Activated naive CD8-positive, alpha-beta T cell treated with anti-CD3 and anti-CD28 coated beads for 36 hours (primary cell): ENCODE data around the gene HECTD2. TPM values are rescaled to one million over a fixed set of nuclear protein-coding genes. Genes with fewer than 3 reads are reported as not detected.
"Not testable (repeated sequence)": the region's sequence is repeated elsewhere in the genome, so short reads cannot be mapped to it uniquely, and the experiment has no call there.

Experiments
- DNase-seq: peaks from one replicate; pipeline ENCODE4 v3.0.0; 2021
- H3K27ac Mint-ChIP-seq: one replicate; pipeline ENCODE4 v1.8.0; 2022; ENCODE audit warnings: mild to moderate bottlenecking, moderate library complexity, mixed read lengths
- H3K27me3 Mint-ChIP-seq: one replicate; pipeline ENCODE4 v1.8.0; 2022; ENCODE audit warnings: mild to moderate bottlenecking, mixed read lengths
- H3K36me3 Mint-ChIP-seq: one replicate; pipeline ENCODE4 v1.8.0; 2021; ENCODE audit warnings: mild to moderate bottlenecking, mixed read lengths
- H3K4me1 Mint-ChIP-seq: one replicate; pipeline ENCODE4 v1.8.0; 2021; ENCODE audit warnings: mixed read lengths
- H3K4me3 Mint-ChIP-seq: one replicate; pipeline ENCODE4 v1.8.0; 2022; ENCODE audit warnings: mild to moderate bottlenecking, moderate library complexity, mixed read lengths
- H3K9me3 Mint-ChIP-seq: one replicate; pipeline ENCODE4 v1.8.0; 2022; ENCODE audit warnings: mixed read lengths
- total RNA-seq, 2 experiments: library from RNA; stranded (reverse); gene quantifications; one replicate each; pipeline ENCODE4 v1.2.3, GENCODE V29; 2021

HECTD2 gene
- total RNA-seq, 2 experiments from 2014 or later: 2.6 to 2.9 TPM

- Mint-ChIP-seq H3K27ac (no peak overlapping the region), H3K4me3 (no peak overlapping the region), H3K36me3 (no peaks in the 10 kb centered on the region), H3K9me3 (no peaks in the 10 kb centered on the region), H3K27me3 (peaks cover 17% of the 10 kb centered on the region), H3K4me1 (no peaks in the 10 kb centered on the region)
- no peak for DNase-seq
Measured at GRCh38 chr10:91528768-91529167, 118.6 kb downstream of the HECTD2 start.

GRCh38 chr10:91534789-91535188 is 124.6 kb downstream of the HECTD2 start:
- not testable (repeated sequence) for H3K4me1 Mint-ChIP-seq, H3K4me3 Mint-ChIP-seq, H3K9me3 Mint-ChIP-seq, H3K27ac Mint-ChIP-seq, DNase-seq, H3K36me3 Mint-ChIP-seq
- peaks cover 13% of the 10 kb centered on the region for H3K27me3 Mint-ChIP-seq

DNA sequence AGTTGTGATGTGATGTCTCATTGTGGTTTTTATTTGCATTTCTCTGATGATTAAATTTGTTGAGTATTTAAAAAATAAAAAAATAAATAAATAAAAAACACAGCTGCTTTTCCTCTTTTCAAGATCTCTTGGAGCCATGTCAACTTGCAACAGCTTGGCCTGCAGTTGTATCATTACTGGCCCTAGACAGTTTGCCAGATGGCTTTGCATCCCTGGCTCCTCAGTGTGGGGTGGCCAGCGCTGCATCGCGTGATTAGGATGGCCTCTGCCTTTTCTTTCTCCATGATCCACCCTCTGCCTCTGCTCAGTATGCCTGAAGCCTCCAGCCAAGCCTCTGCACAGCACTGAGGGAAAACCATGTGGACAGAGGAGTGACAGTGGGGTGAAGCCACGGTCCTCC is 126.0 kb downstream of the HECTD2 start:
- Mint-ChIP-seq H3K27ac (no peak overlapping the region), H3K27me3 (peaks cover 13% of the 10 kb centered on the region), H3K4me1 (no peaks in the 10 kb centered on the region), H3K9me3 (peaks cover 5% of the 10 kb centered on the region), H3K36me3 (no peaks in the 10 kb centered on the region), H3K4me3 (no peak overlapping the region)
- no peak for DNase-seq

DNA sequence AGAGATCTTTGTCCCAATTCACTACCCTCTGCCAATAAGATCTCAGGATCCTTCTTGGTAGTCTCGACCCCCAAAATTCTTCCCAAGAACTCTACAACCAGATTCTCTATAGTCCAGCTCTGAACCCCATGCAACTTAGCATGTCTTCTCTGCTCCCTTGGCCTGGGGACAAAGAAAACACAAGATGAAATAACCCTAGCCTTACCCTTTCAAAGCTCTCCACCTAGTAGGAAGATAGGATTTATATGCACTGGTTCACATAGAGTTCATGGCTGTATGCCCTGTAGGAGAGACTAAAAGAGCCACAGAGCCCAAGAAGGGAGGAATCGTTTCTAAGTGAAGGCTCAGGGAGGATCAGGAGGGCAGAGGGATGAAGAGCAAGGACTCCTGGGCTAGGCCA is 126.6 kb downstream of the HECTD2 start:
- peaks cover 6% of the 10 kb centered on the region for H3K27me3 Mint-ChIP-seq
- H3K27ac Mint-ChIP-seq: no peak overlapping the region
- no peak overlapping the region for H3K4me3 Mint-ChIP-seq
- no peaks in the 10 kb centered on the region for H3K36me3 Mint-ChIP-seq
- DNase-seq: no peak
- H3K4me1 Mint-ChIP-seq: no peaks in the 10 kb centered on the region
- peaks cover 5% of the 10 kb centered on the region for H3K9me3 Mint-ChIP-seq

GRCh38 chr10:91537614-91538383 is 127.7 kb downstream of the HECTD2 start:
- Mint-ChIP-seq H3K36me3 (no peaks in the 10 kb centered on the region), H3K4me3 (no peak overlapping the region), H3K9me3 (peaks cover 5% of the 10 kb centered on the region), H3K27ac (no peak overlapping the region), H3K27me3 (no peaks in the 10 kb centered on the region), H3K4me1 (no peaks in the 10 kb centered on the region)
- no peak for DNase-seq

GRCh38 chr10:91539930-91540329 is 129.8 kb downstream of the HECTD2 start:
- Mint-ChIP-seq H3K4me1 (no peaks in the 10 kb centered on the region), H3K36me3 (no peaks in the 10 kb centered on the region), H3K9me3 (peaks cover 1% of the 10 kb centered on the region), H3K27me3 (peaks cover 6% of the 10 kb centered on the region), H3K4me3 (no peak overlapping the region), H3K27ac (no peak overlapping the region)
- no peak for DNase-seq

GRCh38 chr10:91540733-91541132 is 130.6 kb downstream of the HECTD2 start:
- Mint-ChIP-seq H3K4me1 (no peaks in the 10 kb centered on the region), H3K27ac (no peak overlapping the region), H3K4me3 (no peak overlapping the region), H3K36me3 (no peaks in the 10 kb centered on the region), H3K27me3 (peaks cover 6% of the 10 kb centered on the region), H3K9me3 (peaks cover 1% of the 10 kb centered on the region)
- DNase-seq: no peak

- Mint-ChIP-seq H3K4me3 (no peak overlapping the region), H3K9me3 (peaks cover 1% of the 10 kb centered on the region), H3K27me3 (peaks cover 6% of the 10 kb centered on the region), H3K36me3 (no peaks in the 10 kb centered on the region), H3K4me1 (no peaks in the 10 kb centered on the region), H3K27ac (no peak overlapping the region)
- no peak for DNase-seq
Measured at GRCh38 chr10:91541481-91541880, 131.3 kb downstream of the HECTD2 start.

DNA sequence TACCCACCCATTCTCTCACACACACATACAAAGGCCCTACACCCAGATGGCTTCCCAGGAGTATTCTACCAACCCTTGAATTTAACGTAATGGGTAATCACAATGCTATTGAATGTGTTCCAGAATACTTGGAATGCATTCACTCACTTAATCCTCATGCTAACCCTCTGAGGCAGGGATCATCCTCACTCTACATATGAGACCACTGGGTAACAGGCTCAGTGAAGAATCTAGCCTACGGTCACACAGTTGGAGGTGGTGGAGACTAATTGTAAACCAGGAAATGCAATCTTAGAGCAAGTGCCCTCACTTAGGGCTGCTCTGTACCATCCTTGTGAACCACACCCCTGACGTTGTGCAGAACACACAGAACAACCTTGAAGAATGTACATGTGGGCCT is 135.2 kb downstream of the HECTD2 start:
- H3K27me3 Mint-ChIP-seq: peaks cover 6% of the 10 kb centered on the region
- H3K4me3 Mint-ChIP-seq: no peak overlapping the region
- H3K36me3 Mint-ChIP-seq: no peaks in the 10 kb centered on the region
- no peak overlapping the region for H3K27ac Mint-ChIP-seq
- DNase-seq: no peak
- H3K9me3 Mint-ChIP-seq: no peaks in the 10 kb centered on the region
- no peaks in the 10 kb centered on the region for H3K4me1 Mint-ChIP-seq

GRCh38 chr10:91545838-91546237 is 135.7 kb downstream of the HECTD2 start:
- Mint-ChIP-seq H3K4me1 (no peaks in the 10 kb centered on the region), H3K9me3 (no peaks in the 10 kb centered on the region), H3K4me3 (no peak overlapping the region), H3K36me3 (no peaks in the 10 kb centered on the region), H3K27ac (no peak overlapping the region), H3K27me3 (peaks cover 6% of the 10 kb centered on the region)
- no peak for DNase-seq

DNA sequence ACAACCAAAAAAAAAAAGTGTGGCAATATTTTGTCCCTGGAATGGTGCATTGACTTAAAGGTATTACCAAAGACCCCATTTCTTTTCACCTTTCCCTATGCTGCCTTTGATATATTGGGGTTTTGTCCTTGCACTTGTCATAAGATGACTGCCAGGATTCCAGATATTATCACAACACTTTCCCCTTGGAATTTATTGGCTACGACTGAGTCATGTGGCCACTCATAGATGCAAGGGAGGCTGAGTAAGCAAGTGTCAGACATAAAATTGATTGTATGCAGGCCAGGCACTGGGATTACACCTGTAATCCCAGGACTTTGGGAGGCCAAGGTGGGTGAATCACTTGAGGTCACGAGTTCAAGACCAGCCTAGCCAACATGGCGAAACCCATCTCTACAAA is 139.1 kb downstream of the HECTD2 start:
- H3K4me3 Mint-ChIP-seq: no peak overlapping the region
- no peak overlapping the region for H3K27ac Mint-ChIP-seq
- H3K36me3 Mint-ChIP-seq: no peaks in the 10 kb centered on the region
- no peaks in the 10 kb centered on the region for H3K9me3 Mint-ChIP-seq
- no peaks in the 10 kb centered on the region for H3K4me1 Mint-ChIP-seq
- DNase-seq: no peak
- H3K27me3 Mint-ChIP-seq: peaks cover 5% of the 10 kb centered on the region

- no peak for DNase-seq
- no peaks in the 10 kb centered on the region for H3K9me3 Mint-ChIP-seq
- no peaks in the 10 kb centered on the region for H3K4me1 Mint-ChIP-seq
- H3K27ac Mint-ChIP-seq: no peak overlapping the region
- H3K27me3 Mint-ChIP-seq: no peaks in the 10 kb centered on the region
- no peak overlapping the region for H3K4me3 Mint-ChIP-seq
- H3K36me3 Mint-ChIP-seq: no peaks in the 10 kb centered on the region
Measured at GRCh38 chr10:91550021-91550420, 139.9 kb downstream of the HECTD2 start.

- no peak for DNase-seq
- Mint-ChIP-seq H3K27me3 (no peaks in the 10 kb centered on the region), H3K36me3 (no peaks in the 10 kb centered on the region), H3K27ac (no peak overlapping the region), H3K9me3 (no peaks in the 10 kb centered on the region), H3K4me1 (no peaks in the 10 kb centered on the region), H3K4me3 (no peak overlapping the region)
Measured at GRCh38 chr10:91551856-91552255, 141.7 kb downstream of the HECTD2 start.

DNA sequence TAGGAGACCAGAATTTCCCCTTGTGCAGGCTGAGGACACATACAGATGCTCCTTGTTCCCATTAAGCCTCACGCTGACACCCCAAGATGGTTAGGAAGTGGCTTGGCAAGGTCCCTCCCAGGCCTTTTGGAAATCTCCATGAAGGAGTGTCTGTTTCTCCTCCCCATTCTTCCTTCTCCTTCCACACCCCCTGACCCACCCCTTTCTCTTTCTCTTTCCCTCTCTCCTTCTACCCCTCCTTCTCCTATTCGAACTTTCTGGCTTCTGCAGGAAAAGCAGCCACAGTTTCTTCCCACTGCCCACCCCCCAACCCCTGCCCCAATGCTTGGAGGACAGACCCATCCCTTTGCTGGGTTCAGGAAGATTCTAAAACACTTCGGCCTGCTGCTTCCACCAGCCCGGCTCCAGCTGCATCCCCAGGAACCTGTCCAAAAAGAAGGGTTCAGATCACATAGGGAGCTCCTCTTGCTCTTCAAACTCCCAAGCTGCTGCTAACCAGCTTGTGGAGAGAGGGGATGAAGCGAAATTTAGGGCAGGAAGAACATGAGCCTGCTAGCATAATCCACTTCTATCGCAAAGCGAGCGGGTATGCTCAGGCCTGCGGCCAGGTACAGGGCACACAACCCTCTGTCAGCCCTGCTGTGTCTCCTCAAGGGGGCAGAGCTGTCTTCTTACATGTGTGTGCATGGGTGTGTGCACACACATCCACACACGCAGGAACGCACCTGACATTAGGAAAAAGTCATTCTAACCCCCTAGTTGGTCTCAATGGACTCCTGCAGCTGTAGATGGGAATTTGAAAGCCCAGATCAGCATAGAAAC is 142.3 kb downstream of the HECTD2 start:
- Mint-ChIP-seq H3K4me1 (no peaks in the 10 kb centered on the region), H3K36me3 (no peaks in the 10 kb centered on the region), H3K27me3 (no peaks in the 10 kb centered on the region), H3K4me3 (no peak overlapping the region), H3K27ac (no peak overlapping the region), H3K9me3 (no peaks in the 10 kb centered on the region)
- no peak for DNase-seq

- DNase-seq: no peak
- Mint-ChIP-seq H3K27me3 (peaks cover under 1% of the 10 kb centered on the region), H3K9me3 (no peaks in the 10 kb centered on the region), H3K4me3 (no peak overlapping the region), H3K4me1 (no peaks in the 10 kb centered on the region), H3K27ac (no peak overlapping the region), H3K36me3 (no peaks in the 10 kb centered on the region)
Measured at GRCh38 chr10:91555455-91555854, 145.3 kb downstream of the HECTD2 start.
